Sigmoid colon (tissue), 7 donors: ENCODE measurements around the gene SESN1. TPM values are rescaled to one million over a fixed set of nuclear protein-coding genes. Genes with fewer than 3 reads are reported as not detected.

Experiments used
- DNase-seq: peaks from one replicate; pipeline ENCODE4 v3.0.0-alpha.2; 2019
- H3K27ac ChIP-seq, 4 donors: fragments of 200-600 bp; sonication (generic); one replicate each; pipeline ENCODE4 v1.5.1; 2016 to 2019; ENCODE audit warnings: mild to moderate bottlenecking in 1 of 4
- H3K27me3 ChIP-seq, 3 donors: fragments of 200-600 bp; sonication (generic); one replicate each; pipeline ENCODE4 v1.5.1; 2019; ENCODE audit warnings: mild to moderate bottlenecking in 1 of 3
- H3K36me3 ChIP-seq, 4 donors: fragments of 200-600 bp; sonication (generic); one replicate each; pipeline ENCODE4 v1.5.1; 2016 to 2019
- H3K4me1 ChIP-seq, 4 donors: fragments of 200-600 bp; sonication (generic); one replicate each; pipeline ENCODE4 v1.5.1; 2017 to 2019
- H3K4me3 ChIP-seq, 4 donors: fragments of 200-600 bp; sonication (generic); one replicate each; pipeline ENCODE4 v1.5.1; 2017 to 2019; ENCODE audit warnings: mild to moderate bottlenecking in 2 of 4, moderate library complexity in 1 of 4
- H3K9me3 ChIP-seq, 4 donors: fragments of 200-600 bp in 3 of 4; sonication (generic) in 3 of 4; one replicate each; pipeline versions ENCODE4 v1.5.1 to v1.6.1; 2013 to 2019
- EP300 ChIP-seq, 4 donors: sonication (generic); formaldehyde crosslinking; IDR thresholded peaks; one replicate each; pipeline ENCODE4 v1.6.1; 2017; ENCODE audit warnings: antibody characterized with exemption in 4 of 4
- POLR2A ChIP-seq, 2 donors: fragments of 450-650 bp; IDR thresholded peaks; one replicate each; pipeline ENCODE4 v1.6.1; 2016; ENCODE audit warnings: antibody characterized with exemption in 2 of 2, mild to moderate bottlenecking in 2 of 2, moderate library complexity in 2 of 2
- POLR2AphosphoS5 ChIP-seq, 4 donors: sonication (generic); formaldehyde crosslinking; IDR thresholded peaks; one replicate each; pipeline ENCODE4 v1.6.1; 2017; ENCODE audit warnings: antibody characterized with exemption in 4 of 4
- WGBS, 2 donors: extraction: QIAGEN DNeasy Blood & Tissue Kit; methylation state at CpG; one replicate each; pipeline ENCODE4 v1.1.7; 2013; 5-methylcytosine and 5-hydroxymethylcytosine counted together
- intact Hi-C: fragments of 100-400 bp; cut with DNase I; formaldehyde crosslinking; loops from one replicate; pipeline ENCODE4 v1.15.1; 2023
- polyA plus RNA-seq, 3 donors: library from polyadenylated mRNA; stranded (reverse); fragments of 200-250 nt; gene quantifications; one replicate each; pipeline ENCODE4 v1.2.3, GENCODE V29; 2013
- total RNA-seq, 4 donors: library from RNA; depleted of rRNA; stranded (reverse); fragments of >200 nt; gene quantifications; one replicate each; pipeline ENCODE4 v1.1.0, GENCODE V29; 2016
- TF ChIP-seq, protein P1 (sequence below), 4 experiments: fragments of 450-650 bp in 3 of 4; fragments of 200-600 bp in 1 of 4; IDR thresholded peaks; one replicate each; pipeline ENCODE4 v1.5.1; 2016 to 2019; ENCODE audit warnings: antibody characterized with exemption in 4 of 4, mild to moderate bottlenecking in 3 of 4, moderate library complexity in 2 of 4
- donor health status: healthy with polysubstance abuse.
- donor health status: Bipolar disorder and iron deficiency.
- donor health status: healthy.

SESN1 gene
- total and polyA plus RNA-seq, 7 donors, result 18.3 to 144 (median 63.0) TPM

DNA sequence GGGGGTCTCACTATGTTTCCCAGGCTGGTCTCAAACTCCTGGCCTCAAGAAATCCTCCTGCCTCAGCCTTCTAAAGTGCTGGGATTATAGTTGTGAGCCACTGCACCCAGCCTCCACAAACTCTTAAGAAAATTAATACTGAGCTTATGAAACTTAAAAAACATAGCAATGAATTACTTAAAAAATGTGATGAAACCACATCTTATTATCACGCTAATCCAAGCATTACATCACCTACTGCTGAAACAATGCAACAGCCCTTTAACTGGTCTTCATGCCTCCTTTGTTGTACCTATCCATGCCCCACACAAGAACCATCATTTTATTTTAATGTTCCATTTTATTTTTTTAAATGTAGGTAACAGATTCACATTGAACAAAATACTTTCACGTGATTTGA, 24.9 kb downstream of the SESN1 start:
- intact Hi-C loops, result loop anchor here (5.0 to 10.0 kb wide), 5 partner anchors 122 to 285 kb away; no protein-coding TSS in a partner anchor
- TF ChIP-seq, protein P1, sequence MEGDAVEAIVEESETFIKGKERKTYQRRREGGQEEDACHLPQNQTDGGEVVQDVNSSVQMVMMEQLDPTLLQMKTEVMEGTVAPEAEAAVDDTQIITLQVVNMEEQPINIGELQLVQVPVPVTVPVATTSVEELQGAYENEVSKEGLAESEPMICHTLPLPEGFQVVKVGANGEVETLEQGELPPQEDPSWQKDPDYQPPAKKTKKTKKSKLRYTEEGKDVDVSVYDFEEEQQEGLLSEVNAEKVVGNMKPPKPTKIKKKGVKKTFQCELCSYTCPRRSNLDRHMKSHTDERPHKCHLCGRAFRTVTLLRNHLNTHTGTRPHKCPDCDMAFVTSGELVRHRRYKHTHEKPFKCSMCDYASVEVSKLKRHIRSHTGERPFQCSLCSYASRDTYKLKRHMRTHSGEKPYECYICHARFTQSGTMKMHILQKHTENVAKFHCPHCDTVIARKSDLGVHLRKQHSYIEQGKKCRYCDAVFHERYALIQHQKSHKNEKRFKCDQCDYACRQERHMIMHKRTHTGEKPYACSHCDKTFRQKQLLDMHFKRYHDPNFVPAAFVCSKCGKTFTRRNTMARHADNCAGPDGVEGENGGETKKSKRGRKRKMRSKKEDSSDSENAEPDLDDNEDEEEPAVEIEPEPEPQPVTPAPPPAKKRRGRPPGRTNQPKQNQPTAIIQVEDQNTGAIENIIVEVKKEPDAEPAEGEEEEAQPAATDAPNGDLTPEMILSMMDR (IDR thresholded peaks at IDR 0.05), result no peak
- no peak for TF ChIP-seq POLR2A (IDR thresholded peaks at IDR 0.05)
- TF ChIP-seq EP300 (IDR thresholded peaks at IDR 0.05), result no peak
- TF ChIP-seq POLR2AphosphoS5 (IDR thresholded peaks at IDR 0.05), result no peak
- Histone ChIP-seq H3K4me3 (no peak overlapping the region), H3K27me3 (no peaks in the 10 kb centered on the region), H3K27ac (no peak overlapping the region), H3K36me3 (no peaks in the 10 kb centered on the region), H3K9me3 (no peaks in the 10 kb centered on the region), H3K4me1 (peaks cover 0 to 40% (median 4%) of the 10 kb centered on the region in 4 donors)
- DNase-seq, result no peak
- 92 to 93% methylated on average over 2 of the region's 2 CpGs for WGBS, 2 donors

DNA sequence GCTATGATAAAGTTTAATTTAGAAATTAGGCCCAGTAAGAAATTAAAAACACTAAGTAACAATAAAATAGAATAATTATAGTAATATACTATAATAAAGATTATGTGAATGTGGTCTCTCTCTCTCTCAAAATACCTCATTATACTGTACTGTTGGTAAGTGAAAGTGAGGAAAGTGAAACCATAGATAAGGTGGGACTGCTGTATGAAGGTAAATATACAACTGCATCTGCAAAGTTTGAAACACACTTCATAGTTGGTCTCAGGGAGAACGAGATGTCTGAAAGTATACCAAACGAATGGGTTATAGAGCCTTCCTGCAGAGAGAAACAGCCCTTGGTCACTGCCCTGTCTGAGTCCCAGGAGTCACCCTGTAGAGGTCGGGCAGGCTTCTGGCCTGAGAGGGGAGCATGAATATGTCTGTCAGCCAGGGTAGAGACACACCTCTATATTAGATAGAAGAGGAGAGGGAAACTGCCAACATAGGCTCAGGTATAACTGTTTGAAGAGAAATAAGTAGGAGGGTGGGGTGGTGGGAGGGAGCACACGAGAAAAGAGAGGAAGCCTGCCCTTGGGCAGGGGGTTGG, 31.8 kb downstream of the SESN1 start:
- H3K36me3 ChIP-seq, result no peaks in the 10 kb centered on the region
- TF ChIP-seq EP300 (IDR thresholded peaks at IDR 0.05) (no peak), POLR2A (IDR thresholded peaks at IDR 0.05) (no peak), POLR2AphosphoS5 (IDR thresholded peaks at IDR 0.05) (no peak)
- TF ChIP-seq, protein P1 (IDR thresholded peaks at IDR 0.05), result no peak
- DNase-seq, result no peak
- H3K27ac ChIP-seq, result no peak overlapping the region
- H3K9me3 ChIP-seq, result no peaks in the 10 kb centered on the region
- peaks cover 0 to 40% (median 31%) of the 10 kb centered on the region in 4 donors for H3K4me1 ChIP-seq
- H3K4me3 ChIP-seq, result no peak overlapping the region
- intact Hi-C loops, result no loop called here
- no peaks in the 10 kb centered on the region for H3K27me3 ChIP-seq
- 37 to 60% methylated on average over 4 of the region's 4 CpGs for WGBS, 2 donors

DNA sequence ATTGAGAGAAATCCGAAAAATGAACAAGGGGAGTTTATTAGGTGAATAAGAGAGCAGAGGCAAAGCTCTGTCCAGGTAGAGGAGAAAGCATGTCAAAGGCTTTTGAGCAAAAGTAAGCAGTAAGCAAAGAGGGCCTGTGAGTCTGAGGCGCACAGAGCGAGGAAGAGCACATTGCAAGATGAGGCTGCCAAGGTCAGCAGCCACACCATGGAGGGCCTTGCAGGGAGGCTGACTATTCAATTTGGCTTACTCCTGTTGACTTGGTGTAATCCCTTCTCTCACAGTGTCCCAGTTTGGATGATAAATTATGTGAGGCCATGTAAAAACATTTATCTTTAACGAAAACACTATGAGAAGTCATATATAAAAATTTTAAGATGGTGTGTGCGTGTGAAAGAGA, 32.4 kb downstream of the SESN1 start:
- peaks cover 0 to 43% (median 34%) of the 10 kb centered on the region in 4 donors for H3K4me1 ChIP-seq
- TF ChIP-seq POLR2AphosphoS5 (IDR thresholded peaks at IDR 0.05), result no peak
- no peak for TF ChIP-seq POLR2A (IDR thresholded peaks at IDR 0.05)
- no peak for TF ChIP-seq EP300 (IDR thresholded peaks at IDR 0.05)
- TF ChIP-seq, protein P1 (IDR thresholded peaks at IDR 0.05), result no peak
- WGBS, 2 donors, result 87 to 92% methylated on average over 5 of the region's 5 CpGs
- DNase-seq, result no peak
- H3K27me3 ChIP-seq, result no peaks in the 10 kb centered on the region
- no peak overlapping the region for H3K27ac ChIP-seq
- H3K36me3 ChIP-seq, result no peaks in the 10 kb centered on the region
- no peak overlapping the region for H3K4me3 ChIP-seq
- no peaks in the 10 kb centered on the region for H3K9me3 ChIP-seq
- intact Hi-C loops, result no loop called here

DNA sequence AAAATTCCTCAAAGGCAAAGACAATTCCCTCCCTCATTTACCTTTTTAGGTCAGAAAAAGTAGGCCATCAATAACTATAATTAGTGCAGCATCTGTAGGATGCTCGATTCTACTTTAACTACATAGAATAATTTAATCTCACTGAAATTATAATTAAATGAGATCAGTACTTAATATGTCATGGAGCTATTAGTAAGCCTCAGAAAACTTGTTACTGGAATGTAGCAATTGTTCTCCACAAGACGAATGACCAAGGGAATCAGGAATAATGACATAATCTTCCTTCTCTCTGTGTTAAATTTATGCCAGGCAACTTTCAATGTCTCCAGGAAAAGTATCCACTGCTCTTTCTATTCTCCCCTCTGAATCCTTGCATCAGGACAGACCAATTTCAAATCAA, 34.1 kb downstream of the SESN1 start:
- Histone ChIP-seq H3K27ac (peak overlapping the region in 3 of 4 donors; percentile 52 to 74 (median 55)), H3K36me3 (no peaks in the 10 kb centered on the region), H3K9me3 (no peaks in the 10 kb centered on the region), H3K4me1 (peaks cover 0 to 59% (median 34%) of the 10 kb centered on the region in 4 donors), H3K4me3 (no peak overlapping the region), H3K27me3 (no peaks in the 10 kb centered on the region)
- TF ChIP-seq, protein P1 (IDR thresholded peaks at IDR 0.05), result no peak
- no peak for TF ChIP-seq EP300 (IDR thresholded peaks at IDR 0.05)
- no peak for TF ChIP-seq POLR2A (IDR thresholded peaks at IDR 0.05)
- TF ChIP-seq POLR2AphosphoS5 (IDR thresholded peaks at IDR 0.05), result no peak
- intact Hi-C loops, result no loop called here
- 68 to 83% methylated on average over 2 of the region's 2 CpGs for WGBS, 2 donors
- DNase-seq, result no peak
